GM18951 (cell line): ENCODE results near the gene PPP4R2.

Source experiments
- POLR2A ChIP-seq: IDR thresholded peaks from 4 replicates; pipeline ENCODE4 v1.6.1; 2011; ENCODE audit warnings: mild to moderate bottlenecking; ENCODE audit not compliant: insufficient read length, insufficient read depth; ENCODE audit errors: extremely low read depth
- in situ Hi-C: fragments of 300-500 bp; cut with MboI; formaldehyde crosslinking; loops from one replicate; pipeline ENCODE4 v1.12.0; 2022; ENCODE audit warnings: low sequenced_read_pairs, mixed read lengths, inconsistent platforms; ENCODE audit not compliant: unreplicated experiment

The PPP4R2 gene, protein sequence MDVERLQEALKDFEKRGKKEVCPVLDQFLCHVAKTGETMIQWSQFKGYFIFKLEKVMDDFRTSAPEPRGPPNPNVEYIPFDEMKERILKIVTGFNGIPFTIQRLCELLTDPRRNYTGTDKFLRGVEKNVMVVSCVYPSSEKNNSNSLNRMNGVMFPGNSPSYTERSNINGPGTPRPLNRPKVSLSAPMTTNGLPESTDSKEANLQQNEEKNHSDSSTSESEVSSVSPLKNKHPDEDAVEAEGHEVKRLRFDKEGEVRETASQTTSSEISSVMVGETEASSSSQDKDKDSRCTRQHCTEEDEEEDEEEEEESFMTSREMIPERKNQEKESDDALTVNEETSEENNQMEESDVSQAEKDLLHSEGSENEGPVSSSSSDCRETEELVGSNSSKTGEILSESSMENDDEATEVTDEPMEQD

GRCh38 chr3:72996473-72997333 lies at the start of gene PPP4R2:
PPP4R2 (plus strand) TSS chr3:72996811; CDS start chr3:72997038, 227 bp downstream.
- in situ Hi-C loops, result no loop called here
- TF ChIP-seq POLR2A, result peak; percentile 94

DNA sequence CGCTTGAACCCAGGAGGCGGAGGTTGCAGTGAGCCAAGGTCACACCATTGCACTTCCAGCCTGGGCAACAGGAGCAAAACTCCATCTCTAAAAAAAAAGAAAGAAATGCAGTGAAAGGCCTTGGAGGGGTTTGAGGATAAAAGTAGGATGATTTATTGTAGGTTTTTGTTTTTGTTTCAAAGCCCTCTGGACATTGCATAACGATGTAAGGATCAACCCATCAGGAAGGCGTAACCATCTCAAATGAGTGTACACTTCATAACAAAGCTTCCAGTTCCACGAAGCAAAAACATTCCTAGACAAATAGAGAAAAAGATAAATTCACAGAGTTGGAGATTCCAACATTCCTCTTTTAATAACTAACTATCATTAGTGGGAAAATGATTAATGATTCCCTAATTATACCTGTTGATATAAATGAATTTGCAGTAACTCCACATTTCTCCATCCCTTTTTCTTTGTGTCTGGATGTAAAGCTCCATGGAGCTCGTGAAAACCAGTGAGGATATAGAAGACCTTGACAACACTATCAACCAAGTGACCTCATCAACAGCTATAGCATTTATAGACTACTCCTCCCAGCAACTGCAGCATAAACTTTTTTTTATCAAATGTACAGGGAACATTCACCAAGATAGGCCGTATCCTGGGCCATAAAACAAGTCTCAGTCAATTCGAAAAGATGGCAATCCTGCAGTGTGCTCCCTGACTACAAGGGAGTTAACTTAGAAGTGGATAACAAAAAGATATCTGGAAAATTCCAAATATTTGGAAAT lies 48.7 kb upstream of the PPP4R2 start:
- TF ChIP-seq POLR2A, result no peak
- in situ Hi-C loops, result loop anchor here (10.0 kb wide), 1 partner anchor 107 kb away; no protein-coding TSS in a partner anchor

GRCh38 chr3:72949016-72949415 lies 47.6 kb upstream of the PPP4R2 start:
- in situ Hi-C loops, result loop anchor here (10.0 kb wide), 1 partner anchor 106 kb away; no protein-coding TSS in a partner anchor
- no peak for TF ChIP-seq POLR2A

DNA sequence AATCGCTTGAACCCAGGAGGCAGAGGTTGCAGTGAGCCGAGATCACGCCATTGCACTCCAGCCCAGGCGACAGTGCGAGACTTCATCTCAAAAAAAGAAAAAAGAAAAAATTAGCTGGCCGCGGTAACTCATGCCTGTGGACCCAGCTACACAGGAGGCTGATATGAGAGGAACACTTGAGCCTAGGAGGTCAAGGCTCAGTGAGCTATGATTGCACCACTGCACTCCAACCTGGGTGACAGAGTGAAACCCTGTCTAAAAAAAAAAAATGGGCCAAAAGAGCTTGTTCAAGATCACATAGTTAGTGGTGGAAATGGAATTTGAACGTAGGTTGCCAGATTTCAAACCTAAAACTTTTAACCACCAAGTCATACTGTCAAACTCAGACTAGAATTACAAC lies 46.2 kb upstream of the PPP4R2 start:
- TF ChIP-seq POLR2A, result no peak
- in situ Hi-C loops, result no loop called here

DNA sequence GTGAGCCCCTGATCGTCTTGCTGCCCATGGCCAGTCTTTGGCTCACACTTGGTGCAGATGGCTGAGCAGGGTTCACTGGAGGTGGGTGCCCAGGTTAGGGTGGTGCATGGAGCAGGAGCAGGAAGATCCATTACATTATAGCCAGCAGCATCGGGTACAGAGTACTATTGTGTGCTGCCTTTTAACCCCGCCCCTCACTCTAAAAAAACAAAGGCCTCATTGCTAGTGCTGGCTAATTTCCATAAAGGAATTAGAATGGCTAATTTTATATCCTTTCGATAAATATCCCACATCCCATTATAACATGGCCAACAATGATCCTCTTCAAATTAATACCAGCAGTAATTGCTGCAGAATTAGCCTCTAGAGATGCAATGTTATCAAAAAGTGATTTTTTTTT lies 45.8 kb upstream of the PPP4R2 start:
- TF ChIP-seq POLR2A, result no peak
- in situ Hi-C loops, result no loop called here

- in situ Hi-C loops, result no loop called here
- no peak for TF ChIP-seq POLR2A
Observed at GRCh38 chr3:72951259-72951722, 45.3 kb upstream of the PPP4R2 start.

DNA sequence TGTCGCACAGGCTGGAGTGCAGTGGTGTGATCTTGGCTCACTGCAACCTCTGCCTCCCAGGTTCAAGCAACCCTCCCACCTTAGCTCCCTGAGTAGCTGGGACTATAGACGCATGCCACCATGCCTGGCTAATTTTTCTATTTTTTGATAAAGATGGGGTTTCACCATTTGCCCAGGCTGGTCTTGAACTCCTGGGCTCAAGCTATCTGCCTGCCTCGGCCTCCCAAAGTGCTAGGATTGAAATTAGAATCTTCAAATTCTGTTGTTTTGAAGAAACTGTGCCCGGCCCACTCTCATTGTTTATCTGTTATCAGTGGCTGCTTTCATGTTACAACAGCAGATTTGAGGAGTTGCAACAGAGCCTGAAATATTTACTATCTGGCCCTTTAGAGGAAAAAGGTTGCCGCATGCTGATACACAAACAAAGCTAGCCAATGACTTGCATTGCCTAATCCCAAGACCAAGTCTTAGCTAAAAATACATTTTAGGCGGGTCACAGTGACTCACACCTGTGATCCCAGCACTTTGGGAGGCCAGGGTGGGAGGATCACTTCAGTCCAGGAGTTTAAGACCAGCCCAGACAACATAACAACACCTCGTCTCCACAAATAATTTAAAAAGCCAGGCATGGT lies 43.2 kb upstream of the PPP4R2 start:
- in situ Hi-C loops, result no loop called here
- no peak for TF ChIP-seq POLR2A

DNA sequence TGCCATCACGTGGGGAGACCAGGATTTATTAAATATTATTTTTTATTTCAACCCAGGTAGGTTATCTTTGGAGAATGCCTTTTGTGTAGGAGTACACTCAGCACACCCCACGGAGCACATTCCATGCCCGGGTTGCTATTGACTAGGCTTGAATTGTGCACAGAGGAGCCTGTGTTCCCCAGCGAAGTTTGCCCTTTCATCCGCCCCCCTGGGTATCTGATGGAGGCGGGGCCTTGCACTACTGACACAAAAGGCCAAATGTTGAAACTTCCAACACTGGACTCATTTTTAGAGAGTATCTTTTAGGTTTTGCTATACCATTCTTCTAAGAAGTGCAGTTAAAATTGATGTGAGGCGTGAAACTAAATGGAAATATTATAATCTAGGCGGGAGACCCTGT lies 39.3 kb upstream of the PPP4R2 start:
- TF ChIP-seq POLR2A, result no peak
- in situ Hi-C loops, result no loop called here

DNA sequence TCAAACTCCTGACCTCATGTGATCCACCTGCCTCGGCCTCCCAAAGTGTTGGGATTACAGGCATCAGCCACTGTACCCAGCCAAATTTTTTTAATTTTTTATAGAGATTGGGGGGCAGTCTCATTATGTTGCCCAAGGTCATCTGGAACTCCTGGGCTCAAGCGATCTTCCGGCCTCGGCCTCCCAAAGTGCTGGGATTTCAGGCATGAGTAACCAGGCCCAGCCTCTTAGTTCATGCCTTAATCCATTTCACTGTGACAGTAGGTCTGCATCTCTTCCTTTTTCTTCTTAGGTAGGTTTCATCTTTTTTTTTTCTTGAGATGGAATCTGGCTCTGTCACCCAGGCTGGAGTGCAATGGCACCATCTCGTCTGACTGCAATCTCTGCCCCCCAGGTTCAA lies 37.3 kb upstream of the PPP4R2 start:
- in situ Hi-C loops, result no loop called here
- no peak for TF ChIP-seq POLR2A

DNA sequence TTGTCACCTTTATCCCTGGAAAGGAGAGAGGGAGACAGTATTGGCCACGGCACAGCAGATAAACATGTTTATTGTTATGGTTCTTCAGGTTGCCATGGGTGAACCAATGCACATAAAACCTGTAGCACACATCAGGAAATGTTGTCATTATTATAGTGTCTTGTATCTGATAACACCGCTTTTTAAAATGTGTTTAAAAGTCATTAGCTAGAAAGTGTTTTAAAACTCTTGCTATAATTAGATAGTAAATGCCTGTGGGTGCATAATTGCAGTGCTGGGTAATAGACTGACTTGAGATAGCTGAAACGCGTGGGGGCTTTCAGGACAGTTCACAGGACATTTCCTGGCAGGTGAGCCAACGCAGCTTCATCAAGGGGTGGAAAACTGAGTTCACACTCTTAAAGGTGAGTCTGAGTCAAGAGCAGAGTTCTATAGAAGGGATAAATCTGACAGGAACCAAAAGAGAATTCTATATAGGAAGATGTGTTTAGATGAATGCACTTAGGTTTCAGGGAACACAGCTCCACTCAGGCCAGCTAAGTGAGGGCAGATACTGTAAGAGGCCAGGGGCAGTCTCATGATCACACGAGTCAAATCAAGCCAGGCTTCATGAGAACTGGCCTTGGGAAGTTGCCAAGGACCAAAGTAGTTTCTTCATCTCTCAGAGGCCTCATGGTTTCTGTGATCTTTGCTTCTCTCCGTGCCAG lies 35.6 kb upstream of the PPP4R2 start:
- TF ChIP-seq POLR2A, result no peak
- in situ Hi-C loops, result no loop called here

DNA sequence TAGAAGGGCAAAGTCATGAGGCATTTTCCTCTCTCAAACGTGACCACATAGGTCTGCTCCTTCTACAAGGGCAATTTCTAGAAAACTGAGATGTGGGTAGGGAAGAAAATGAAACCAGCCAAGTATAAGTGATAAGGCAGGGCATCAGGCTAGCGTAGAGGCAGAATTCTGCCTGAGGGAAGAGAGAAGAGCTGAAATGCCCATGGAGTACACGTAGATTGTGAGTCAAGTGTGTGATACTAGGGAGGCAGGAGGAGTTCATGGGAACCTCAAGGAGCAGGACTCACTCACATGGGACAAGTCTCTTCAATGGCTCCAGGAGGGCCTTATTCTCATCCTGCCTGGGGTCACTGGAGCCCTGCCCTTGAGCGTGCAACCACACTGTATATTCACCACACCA lies 34.9 kb upstream of the PPP4R2 start:
- no peak for TF ChIP-seq POLR2A
- in situ Hi-C loops, result no loop called here

DNA sequence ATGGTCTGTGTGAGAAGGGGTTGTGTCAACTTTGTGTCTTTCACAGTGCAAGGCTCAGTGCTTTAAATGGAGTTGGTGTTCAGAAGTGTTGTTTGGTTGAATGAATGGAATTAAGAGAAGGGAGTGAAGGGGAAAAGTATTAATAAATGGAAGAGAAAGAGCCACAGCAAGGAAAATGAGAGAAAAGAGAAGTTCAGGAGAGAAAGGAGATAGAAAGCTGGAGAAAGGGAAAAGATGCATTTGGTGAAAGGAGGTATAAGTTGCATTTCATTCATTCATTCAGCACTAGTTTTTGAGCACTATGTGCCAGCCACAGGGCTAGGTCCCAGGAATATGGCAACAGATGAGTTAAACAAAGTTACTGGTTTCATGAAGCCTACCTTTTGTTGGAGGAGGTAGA lies 34.3 kb upstream of the PPP4R2 start:
- no peak for TF ChIP-seq POLR2A

GRCh38 chr3:72964633-72965032 lies 32.0 kb upstream of the PPP4R2 start:
- in situ Hi-C loops, result no loop called here
- TF ChIP-seq POLR2A, result no peak

More for the DNA sequence above, 34.3 kb upstream of the PPP4R2 start:
- in situ Hi-C loops, result no loop called here
